ENCODE results near the gene GLIS1.

GLIS1 gene

GRCh38 chr1:53589043-53589887 is 149.7 kb downstream of the GLIS1 start:
- DNase-seq: no peak

GRCh38 chr1:53588053-53588779 is 150.7 kb downstream of the GLIS1 start:
- no peak for DNase-seq

GRCh38 chr1:53587252-53587988 is 151.5 kb downstream of the GLIS1 start:
- DNase-seq: no peak

- no peak for DNase-seq
Observed at GRCh38 chr1:53586765-53587164, 152.2 kb downstream of the GLIS1 start.

- DNase-seq: no peak
Observed at GRCh38 chr1:53585565-53585964, 153.4 kb downstream of the GLIS1 start.

- peak in 1 of 2 experiments; percentile 32 for DNase-seq
Observed at GRCh38 chr1:53585129-53585528, 153.8 kb downstream of the GLIS1 start.

- DNase-seq: no peak
Observed at GRCh38 chr1:53584777-53585107, 154.2 kb downstream of the GLIS1 start.

- no peak for DNase-seq
Observed at GRCh38 chr1:53583868-53584776, 154.8 kb downstream of the GLIS1 start.

GRCh38 chr1:53583021-53583867 is 155.7 kb downstream of the GLIS1 start:
- no peak for DNase-seq

GRCh38 chr1:53582211-53583020 is 156.5 kb downstream of the GLIS1 start:
- no peak for DNase-seq

- no peak for DNase-seq
Observed at GRCh38 chr1:53581476-53581875, 157.5 kb downstream of the GLIS1 start.

- DNase-seq: no peak
Observed at GRCh38 chr1:53580739-53581475, 158.1 kb downstream of the GLIS1 start.

- DNase-seq: no peak
Observed at GRCh38 chr1:53580009-53580400, 159.0 kb downstream of the GLIS1 start.

GRCh38 chr1:53579221-53580008 is 159.5 kb downstream of the GLIS1 start:
- no peak for DNase-seq

GRCh38 chr1:53578358-53578757 is 160.6 kb downstream of the GLIS1 start:
- DNase-seq: no peak

- DNase-seq: no peak
Observed at GRCh38 chr1:53577761-53578100, 161.2 kb downstream of the GLIS1 start.

GRCh38 chr1:53576866-53577760 is 161.9 kb downstream of the GLIS1 start:
- no peak for DNase-seq

- DNase-seq: no peak
Observed at GRCh38 chr1:53576381-53576801, 162.6 kb downstream of the GLIS1 start.

Data from stimulated activated CD4-positive, alpha-beta T cell treated with anti-CD3 and anti-CD28 coated beads, Interleukin-4, amount 100 ng/mL, for 4 hours (primary cell).